Activated T-helper 2 cell treated with anti-CD3 and anti-CD28 coated beads, Interferon-gamma antibody, Interleukin-2, Interleukin-4, amounts not matched to agents 10 μg/mL and 5 μg/mL and 100 μg/mL, durations not matched to agents 14 hours and 24 hours and 36 hours (primary cell): ENCODE data around the gene TBC1D24. TPM values are rescaled to one million over a fixed set of nuclear protein-coding genes. Genes with fewer than 3 reads are reported as not detected.
"Not testable (repeated sequence)": the region's sequence is repeated elsewhere in the genome, so short reads cannot be mapped to it uniquely, and the experiment has no call there.

Experiments
- DNase-seq: peaks from one replicate; pipeline ENCODE4 v3.0.0; 2021; ENCODE audit warnings: low spot score
- H3K27ac Mint-ChIP-seq: one replicate; pipeline ENCODE4 v1.8.0; 2021; ENCODE audit warnings: mixed read lengths
- H3K27me3 Mint-ChIP-seq: one replicate; pipeline ENCODE4 v1.8.0; 2021; ENCODE audit warnings: low read depth, mixed read lengths
- H3K36me3 Mint-ChIP-seq: one replicate; pipeline ENCODE4 v1.8.0; 2021; ENCODE audit warnings: low read depth, mixed read lengths
- H3K4me1 Mint-ChIP-seq: one replicate; pipeline ENCODE4 v1.8.0; 2021; ENCODE audit warnings: low read depth, mixed read lengths
- H3K4me3 Mint-ChIP-seq: one replicate; pipeline ENCODE4 v1.8.0; 2021; ENCODE audit warnings: low read depth, mild to moderate bottlenecking, moderate library complexity, mixed read lengths
- H3K9me3 Mint-ChIP-seq: one replicate; pipeline ENCODE4 v1.8.0; 2021; ENCODE audit warnings: mixed read lengths
- intact Hi-C: fragments of 100-400 bp; cut with micrococcal nuclease; formaldehyde crosslinking; loops from one replicate; pipeline ENCODE4 v1.15.1; 2023
- total RNA-seq: library from RNA; stranded (reverse); gene quantifications from 2 replicates; pipeline ENCODE4 v1.2.3, GENCODE V29; 2022

Gene TBC1D24
- total RNA-seq, 1 donor from 2014 or later: 21.4 TPM

- Mint-ChIP-seq H3K27me3 (no peaks in the 10 kb centered on the region), H3K27ac (no peak overlapping the region), H3K4me3 (no peak overlapping the region), H3K9me3 (no peaks in the 10 kb centered on the region), H3K36me3 (peaks cover 29% of the 10 kb centered on the region), H3K4me1 (peaks cover 12% of the 10 kb centered on the region)
- DNase-seq: no peak
- intact Hi-C loops: no loop called here
Measured at GRCh38 chr16:2528161-2529060, 53.5 kb downstream of the TBC1D24 start.

DNA sequence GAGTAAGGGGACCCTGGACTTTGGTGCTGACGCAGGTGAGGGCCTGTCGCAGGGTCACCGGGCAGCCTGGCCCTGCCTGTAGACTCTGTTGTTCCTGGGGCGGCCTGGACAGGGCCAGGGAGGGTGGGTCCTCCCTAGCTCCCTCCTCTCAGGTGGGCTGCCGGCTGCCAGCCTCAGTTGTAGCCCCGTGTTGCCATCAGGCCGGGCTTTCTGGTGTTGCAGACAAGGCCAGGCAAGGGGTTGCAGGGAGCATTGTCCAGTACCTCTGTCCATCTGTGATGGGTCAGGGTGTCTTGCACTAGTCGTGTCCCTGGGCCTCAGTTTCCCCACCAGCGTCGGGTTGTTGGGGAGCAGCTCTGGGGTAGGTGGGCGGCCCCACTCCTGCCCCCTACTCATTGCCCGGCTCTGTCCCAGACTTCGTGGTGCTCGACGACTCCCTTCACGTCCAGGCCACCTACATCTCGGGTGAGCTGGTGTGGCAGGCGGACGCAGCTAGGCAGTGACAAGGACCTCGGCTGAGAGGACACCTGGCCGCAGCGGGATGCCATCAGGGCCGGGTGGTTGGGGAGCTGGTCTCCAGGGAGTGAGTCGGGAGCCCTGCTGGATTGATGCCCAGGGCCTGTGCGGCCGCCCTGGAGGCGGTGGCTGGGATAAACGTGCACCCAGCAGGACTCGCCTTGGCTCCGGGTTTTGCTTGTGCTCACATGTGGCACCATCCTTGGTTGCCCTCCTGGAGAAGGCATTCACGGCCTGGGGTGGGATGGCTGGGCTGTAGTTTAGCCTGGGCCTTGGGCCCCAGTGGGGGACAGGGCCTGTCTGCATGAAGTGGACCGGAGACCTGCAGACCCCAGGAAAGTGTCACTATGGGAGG lies 54.4 kb downstream of the TBC1D24 start:
- intact Hi-C loops: no loop called here
- no peak for DNase-seq
- Mint-ChIP-seq H3K27me3 (no peaks in the 10 kb centered on the region), H3K4me3 (no peak overlapping the region), H3K4me1 (peaks cover 12% of the 10 kb centered on the region), H3K27ac (no peak overlapping the region), H3K9me3 (no peaks in the 10 kb centered on the region), H3K36me3 (peaks cover 21% of the 10 kb centered on the region)

DNA sequence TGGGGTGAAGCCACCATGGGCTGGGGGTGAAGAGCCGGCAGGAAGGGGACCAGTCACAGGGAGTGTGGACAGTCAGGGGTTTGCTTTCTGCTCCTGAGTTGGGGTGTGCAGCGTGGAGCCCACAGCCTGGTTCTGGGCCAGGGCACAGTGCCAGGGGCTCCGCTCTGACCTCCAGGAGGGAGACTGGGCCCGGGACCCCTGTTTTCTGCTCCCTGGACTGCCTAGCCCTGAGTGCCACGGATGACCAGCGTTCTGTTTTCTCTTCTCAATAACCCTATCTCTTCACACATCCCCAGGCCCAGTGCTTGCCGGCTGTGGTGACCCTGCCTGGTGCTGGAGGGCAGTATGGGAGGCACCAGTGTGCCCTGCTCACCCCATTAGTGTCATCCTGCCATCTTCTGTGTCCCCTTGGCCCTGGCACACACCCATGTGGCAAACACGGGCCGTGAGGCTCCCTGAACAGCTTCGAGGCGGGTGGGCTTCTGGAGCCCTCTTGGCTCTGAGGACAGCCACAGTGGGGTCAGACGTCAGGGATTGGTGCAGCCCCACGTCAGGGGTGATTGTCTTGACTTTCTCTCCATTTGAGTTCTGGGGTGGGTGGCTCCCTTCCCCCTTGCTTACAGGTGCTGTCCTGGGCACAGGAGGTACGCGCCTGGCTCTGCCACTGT lies 55.2 kb downstream of the TBC1D24 start:
- Mint-ChIP-seq H3K27me3 (no peaks in the 10 kb centered on the region), H3K9me3 (no peaks in the 10 kb centered on the region), H3K36me3 (peaks cover 14% of the 10 kb centered on the region), H3K4me1 (peaks cover 12% of the 10 kb centered on the region), H3K4me3 (peak overlapping the region; percentile 21), H3K27ac (no peak overlapping the region)
- intact Hi-C loops: no loop called here
- DNase-seq: no peak

- Mint-ChIP-seq H3K36me3 (peaks cover 13% of the 10 kb centered on the region), H3K4me3 (peak overlapping the region; percentile 98), H3K4me1 (peaks cover 12% of the 10 kb centered on the region), H3K9me3 (no peaks in the 10 kb centered on the region), H3K27me3 (no peaks in the 10 kb centered on the region), H3K27ac (peak overlapping the region; percentile 100)
- DNase-seq: no peak
- intact Hi-C loops: no loop called here
Measured at GRCh38 chr16:2530629-2531318, 55.8 kb downstream of the TBC1D24 start.

GRCh38 chr16:2531371-2531695 lies 56.4 kb downstream of the TBC1D24 start, which contains the start of gene CEMP1:
Gene CEMP1 (minus strand): TSS chr16:2531408. CDS start chr16:2531073, 335 bp downstream.
- Mint-ChIP-seq H3K27ac (peak within 1 kb of the TSS; percentile 100), H3K4me1 (peaks cover 12% of the 10 kb centered on the region), H3K9me3 (no peaks in the 10 kb centered on the region), H3K4me3 (peak within 1 kb of the TSS; percentile 98), H3K27me3 (no peaks in the 10 kb centered on the region), H3K36me3 (peaks cover 8% of the 10 kb centered on the region)
- no peak for DNase-seq
- intact Hi-C loops: no loop called here

DNA sequence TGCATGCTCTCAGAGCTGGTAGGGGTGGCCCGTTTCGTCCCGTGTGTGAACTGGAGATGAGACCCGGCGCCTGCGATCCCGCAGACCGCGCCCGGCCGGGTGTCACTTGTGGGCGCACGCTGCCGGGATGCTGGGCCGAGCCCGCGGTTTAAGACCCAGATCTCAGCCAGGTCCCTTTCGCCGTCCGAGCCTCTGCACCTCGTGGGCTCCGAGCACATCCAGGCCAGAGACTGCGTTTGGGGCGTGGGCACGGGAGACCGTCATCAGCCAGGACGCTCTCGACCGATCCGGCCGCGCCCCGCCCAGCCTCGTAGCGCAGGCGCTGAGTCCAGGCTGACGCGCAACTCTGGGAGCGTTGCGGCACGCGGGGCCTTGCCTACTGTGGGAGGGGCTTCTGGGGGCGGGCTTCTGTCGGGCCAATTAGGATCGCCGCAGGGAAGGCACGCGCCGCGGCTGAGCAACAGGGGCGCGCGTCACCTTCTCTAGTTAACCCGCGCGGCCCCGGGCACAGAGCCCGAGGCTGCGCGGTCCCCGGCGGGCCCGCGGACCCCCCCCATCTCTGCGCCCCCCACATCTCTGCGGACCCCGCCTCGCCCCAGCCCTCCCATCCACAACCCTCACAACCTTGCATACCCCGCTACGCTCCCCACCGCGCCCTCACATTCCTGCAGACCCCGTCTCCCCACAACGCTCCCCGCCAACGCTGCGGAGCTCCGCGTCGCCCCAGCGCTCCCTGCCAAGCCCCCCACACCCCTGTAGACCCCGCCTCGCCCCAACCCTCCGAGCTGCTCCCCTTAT lies 57.0 kb downstream of the TBC1D24 start:
- Mint-ChIP-seq H3K27ac (peak overlapping the region; percentile 100), H3K4me1 (peaks cover 15% of the 10 kb centered on the region), H3K9me3 (no peaks in the 10 kb centered on the region), H3K36me3 (peaks cover 6% of the 10 kb centered on the region), H3K27me3 (no peaks in the 10 kb centered on the region), H3K4me3 (peak overlapping the region; percentile 98)
- intact Hi-C loops: loop anchor here (2.0 kb wide), 1 partner anchor 19 kb away; the partner anchor contains the start of gene ATP6V0C
- peak; percentile 97 for DNase-seq

DNA sequence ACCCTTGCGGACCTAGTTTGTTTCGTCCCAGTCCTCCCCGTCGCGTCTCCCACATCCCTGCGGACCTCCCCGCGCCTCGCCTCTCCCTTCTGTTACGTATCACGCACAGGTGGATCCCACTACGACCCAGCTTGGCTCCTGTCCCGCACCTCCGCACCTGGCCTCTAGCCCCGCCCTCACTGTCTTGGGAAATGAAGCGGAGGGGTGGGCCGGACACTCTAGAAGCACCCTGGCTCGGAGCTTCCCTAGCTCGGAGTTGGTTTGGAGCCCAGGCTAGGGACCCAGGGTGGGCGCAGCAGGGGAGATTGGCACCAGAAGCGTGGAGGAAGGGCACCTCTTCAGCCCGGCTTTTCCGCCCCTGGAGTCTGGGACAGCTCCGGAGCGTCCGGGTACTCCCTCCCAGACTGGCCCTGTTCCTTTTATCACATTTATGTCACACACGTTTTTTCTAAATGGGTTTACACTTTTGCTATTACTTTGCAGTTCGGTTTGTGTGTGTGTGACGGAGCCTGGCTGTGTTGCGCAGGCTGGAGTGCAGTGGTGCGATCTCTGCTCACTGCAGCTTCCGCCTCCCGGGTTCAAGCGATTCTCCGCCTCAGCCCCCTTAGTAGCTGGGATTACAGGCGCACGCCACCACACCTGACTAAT lies 57.7 kb downstream of the TBC1D24 start:
- peak; percentile 61 for DNase-seq
- no peaks in the 10 kb centered on the region for H3K9me3 Mint-ChIP-seq
- H3K27ac Mint-ChIP-seq: peak overlapping the region; percentile 100
- H3K36me3 Mint-ChIP-seq: peaks cover 6% of the 10 kb centered on the region
- no peaks in the 10 kb centered on the region for H3K27me3 Mint-ChIP-seq
- peak overlapping the region; percentile 98 for H3K4me3 Mint-ChIP-seq
- peaks cover 18% of the 10 kb centered on the region for H3K4me1 Mint-ChIP-seq
- intact Hi-C loops: loop anchor here (2.0 kb wide), 1 partner anchor 20 kb away; the partner anchor contains the start of gene ATP6V0C

GRCh38 chr16:2533142-2533755 lies 58.3 kb downstream of the TBC1D24 start:
- not testable (repeated sequence) for H3K36me3 Mint-ChIP-seq, H3K27me3 Mint-ChIP-seq, DNase-seq, H3K9me3 Mint-ChIP-seq
- peak overlapping the region; percentile 100 for H3K27ac Mint-ChIP-seq
- intact Hi-C loops: loop anchor here (2.0 kb wide), 1 partner anchor 20 kb away; the partner anchor contains the start of gene ATP6V0C
- H3K4me3 Mint-ChIP-seq: peak overlapping the region; percentile 98
- H3K4me1 Mint-ChIP-seq: peaks cover 18% of the 10 kb centered on the region

DNA sequence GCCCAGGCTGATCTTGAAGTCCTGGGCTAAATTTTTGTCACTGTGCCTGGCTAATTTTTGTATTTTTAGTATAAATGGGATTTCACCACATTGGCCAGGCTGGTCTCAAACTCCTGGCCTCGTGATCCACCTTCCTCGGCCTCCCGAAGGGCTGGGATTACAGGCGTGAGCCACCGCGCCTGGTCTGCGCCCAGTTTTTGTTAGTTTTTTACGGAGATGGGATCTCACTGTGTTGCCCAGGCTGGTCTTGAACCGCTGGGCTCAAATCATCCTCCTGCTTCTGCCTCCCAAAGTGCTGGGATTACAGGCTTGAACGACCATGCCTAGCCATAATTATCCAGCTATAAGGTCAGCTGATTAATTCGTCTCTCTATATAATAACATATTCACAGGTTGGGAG lies 59.0 kb downstream of the TBC1D24 start:
- H3K27me3 Mint-ChIP-seq: no peaks in the 10 kb centered on the region
- no peaks in the 10 kb centered on the region for H3K9me3 Mint-ChIP-seq
- H3K4me1 Mint-ChIP-seq: peaks cover 20% of the 10 kb centered on the region
- intact Hi-C loops: loop anchor here (2.0 kb wide), 1 partner anchor 21 kb away; the partner anchor contains the start of gene ATP6V0C
- H3K27ac Mint-ChIP-seq: peak overlapping the region; percentile 66
- peaks cover 8% of the 10 kb centered on the region for H3K36me3 Mint-ChIP-seq
- H3K4me3 Mint-ChIP-seq: peak overlapping the region; percentile 53
- no peak for DNase-seq

DNA sequence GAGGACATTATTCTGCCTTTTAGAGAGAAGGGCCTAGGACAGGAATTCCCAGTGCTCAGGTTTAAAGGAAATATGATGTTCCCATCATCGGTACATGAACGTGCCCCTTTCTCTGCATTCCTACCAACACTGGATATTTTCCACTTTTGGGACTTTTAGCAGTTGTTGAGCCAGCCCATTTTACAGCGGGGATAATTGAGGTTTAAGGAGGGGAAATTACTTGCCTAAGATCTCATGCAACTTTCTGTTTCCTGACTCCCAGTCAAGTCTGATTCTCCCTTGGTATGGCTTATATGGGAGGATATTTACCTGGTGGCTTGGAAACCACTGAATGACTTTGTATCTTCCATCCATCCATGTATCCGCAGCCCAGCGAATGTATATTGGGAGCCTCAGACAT lies 59.4 kb downstream of the TBC1D24 start:
- H3K27me3 Mint-ChIP-seq, H3K4me3 Mint-ChIP-seq, H3K9me3 Mint-ChIP-seq, DNase-seq, intact Hi-C loops, H3K36me3 Mint-ChIP-seq: not testable (repeated sequence)
- peaks cover 22% of the 10 kb centered on the region for H3K4me1 Mint-ChIP-seq
- peak overlapping the region; percentile 66 for H3K27ac Mint-ChIP-seq

DNA sequence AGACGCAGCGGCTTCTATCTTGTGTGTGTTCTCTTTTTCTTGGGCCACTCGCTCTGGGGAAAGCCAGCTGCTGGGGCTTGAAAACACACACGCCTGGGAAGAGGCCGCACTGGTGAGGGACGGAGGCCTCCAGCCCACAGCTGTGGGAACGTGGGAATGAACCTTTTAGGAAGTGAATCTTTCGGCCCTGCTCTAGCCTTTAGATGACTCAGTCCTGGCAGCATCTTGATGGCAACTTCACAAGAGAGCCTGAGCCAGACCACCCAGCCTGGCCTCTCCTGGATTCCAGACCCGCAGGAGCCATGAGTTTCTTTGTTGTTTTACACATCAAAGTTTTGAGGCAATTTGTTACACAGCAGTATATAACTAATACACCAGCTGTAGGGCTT lies 60.7 kb downstream of the TBC1D24 start:
- Mint-ChIP-seq H3K27me3 (no peaks in the 10 kb centered on the region), H3K36me3 (peaks cover 16% of the 10 kb centered on the region), H3K4me3 (no peak overlapping the region), H3K27ac (no peak overlapping the region), H3K9me3 (no peaks in the 10 kb centered on the region), H3K4me1 (peaks cover 32% of the 10 kb centered on the region)
- no peak for DNase-seq
- intact Hi-C loops: no loop called here
